Tibial nerve (tissue), 4 donors: ENCODE results near the gene TBC1D20. TPM values are rescaled to one million over a fixed set of nuclear protein-coding genes. Genes with fewer than 3 reads are reported as not detected.

ENCODE experiments used
- DNase-seq, 2 donors: peaks; one replicate each; pipeline ENCODE4 v3.0.0-alpha.2; 2019; ENCODE audit warnings: low spot score in 2 of 2
- H3K27ac ChIP-seq, 4 donors: fragments of 200-600 bp; sonication (generic) in 3 of 4; one replicate each; pipeline ENCODE4 v1.5.1; 2017 to 2019; ENCODE audit warnings: mild to moderate bottlenecking in 1 of 4
- H3K27me3 ChIP-seq, 2 donors: fragments of 200-600 bp; sonication (generic) in 1 of 2; one replicate each; pipeline versions ENCODE4 v1.5.1 to v1.6.0; 2017 to 2019
- H3K36me3 ChIP-seq, 3 donors: fragments of 200-600 bp; sonication (generic); one replicate each; pipeline ENCODE4 v1.5.1; 2018 to 2019
- H3K4me1 ChIP-seq, 4 donors: fragments of 200-600 bp; sonication (generic) in 3 of 4; one replicate each; pipeline ENCODE4 v1.5.1; 2017 to 2019
- H3K4me3 ChIP-seq, 4 donors: fragments of 200-600 bp; sonication (generic) in 3 of 4; one replicate each; pipeline ENCODE4 v1.5.1; 2017 to 2019; ENCODE audit warnings: mild to moderate bottlenecking in 1 of 4, moderate library complexity in 1 of 4
- H3K9me3 ChIP-seq, 4 donors: fragments of 200-600 bp; sonication (generic) in 3 of 4; one replicate each; pipeline ENCODE4 v1.5.1; 2017 to 2019
- EP300 ChIP-seq, 2 donors: sonication (generic); formaldehyde crosslinking; IDR thresholded peaks; one replicate each; pipeline ENCODE4 v1.6.1; 2017; ENCODE audit warnings: antibody characterized with exemption in 2 of 2, mild to moderate bottlenecking in 1 of 2
- POLR2A ChIP-seq, 2 donors: fragments of 450-650 bp; IDR thresholded peaks; one replicate each; pipeline ENCODE4 v1.6.1; 2017; ENCODE audit warnings: antibody characterized with exemption in 2 of 2, mild to moderate bottlenecking in 2 of 2, moderate library complexity in 2 of 2
- WGBS, 2 donors: methylation state at CpG; one replicate each; pipeline ENCODE4 v1.1.5; 2018; 5-methylcytosine and 5-hydroxymethylcytosine counted together
- total RNA-seq, 4 donors: library from RNA; depleted of rRNA; stranded (reverse); fragments of >200 nt; gene quantifications; one replicate each; pipeline ENCODE4 v1.1.0, GENCODE V29; 2016
- TF ChIP-seq, protein P1 (sequence below), 5 experiments: fragments of 200-600 bp in 3 of 5; fragments of 450-650 bp in 2 of 5; sonication (generic) in 3 of 5; IDR thresholded peaks; one replicate each; pipeline ENCODE4 v1.5.1; 2016 to 2019; ENCODE audit warnings: antibody characterized with exemption in 5 of 5, mild to moderate bottlenecking in 3 of 5, moderate library complexity in 2 of 5

The TBC1D20 gene
- total RNA-seq, 4 donors from 2014 or later, result 38.5 to 52.0 (median 44.3) TPM

DNA sequence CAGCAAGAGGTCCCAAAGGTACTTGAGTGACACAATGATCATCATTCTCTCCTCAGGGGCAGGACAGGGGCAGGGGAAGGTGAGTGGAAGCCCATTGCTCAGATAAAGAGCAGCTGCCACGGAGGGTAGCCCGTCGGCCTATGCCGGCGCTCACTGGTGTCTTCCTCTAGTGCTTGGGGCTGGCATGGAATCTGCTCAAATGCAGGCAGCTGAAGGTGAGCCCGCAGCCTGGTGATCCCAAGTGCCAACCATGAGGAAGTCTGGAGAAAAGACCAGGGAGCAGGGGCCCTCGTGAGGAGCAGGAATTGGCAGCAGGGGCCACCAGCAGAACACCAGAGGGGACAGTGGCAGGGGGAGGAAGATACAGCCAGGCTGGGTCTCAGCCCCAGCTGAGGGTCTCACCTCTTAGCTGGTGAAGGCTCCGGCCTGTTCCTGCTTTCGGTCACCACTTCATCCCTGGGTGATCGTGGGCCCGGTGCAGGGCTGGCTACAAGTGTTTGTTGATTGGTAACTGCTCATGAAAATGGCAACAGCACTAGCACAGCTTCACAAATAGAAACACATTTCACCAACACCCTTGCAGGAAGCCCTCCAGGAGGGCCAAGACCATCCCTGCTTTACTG lies 29.5 kb downstream of the TBC1D20 start:
- TF ChIP-seq, protein P1, sequence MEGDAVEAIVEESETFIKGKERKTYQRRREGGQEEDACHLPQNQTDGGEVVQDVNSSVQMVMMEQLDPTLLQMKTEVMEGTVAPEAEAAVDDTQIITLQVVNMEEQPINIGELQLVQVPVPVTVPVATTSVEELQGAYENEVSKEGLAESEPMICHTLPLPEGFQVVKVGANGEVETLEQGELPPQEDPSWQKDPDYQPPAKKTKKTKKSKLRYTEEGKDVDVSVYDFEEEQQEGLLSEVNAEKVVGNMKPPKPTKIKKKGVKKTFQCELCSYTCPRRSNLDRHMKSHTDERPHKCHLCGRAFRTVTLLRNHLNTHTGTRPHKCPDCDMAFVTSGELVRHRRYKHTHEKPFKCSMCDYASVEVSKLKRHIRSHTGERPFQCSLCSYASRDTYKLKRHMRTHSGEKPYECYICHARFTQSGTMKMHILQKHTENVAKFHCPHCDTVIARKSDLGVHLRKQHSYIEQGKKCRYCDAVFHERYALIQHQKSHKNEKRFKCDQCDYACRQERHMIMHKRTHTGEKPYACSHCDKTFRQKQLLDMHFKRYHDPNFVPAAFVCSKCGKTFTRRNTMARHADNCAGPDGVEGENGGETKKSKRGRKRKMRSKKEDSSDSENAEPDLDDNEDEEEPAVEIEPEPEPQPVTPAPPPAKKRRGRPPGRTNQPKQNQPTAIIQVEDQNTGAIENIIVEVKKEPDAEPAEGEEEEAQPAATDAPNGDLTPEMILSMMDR (IDR thresholded peaks at IDR 0.05), result no peak
- TF ChIP-seq POLR2A (IDR thresholded peaks at IDR 0.05), result no peak
- Histone ChIP-seq H3K4me3 (no peak overlapping the region), H3K27ac (peak overlapping the region in 1 of 4 donors; percentile 19), H3K27me3 (no peaks in the 10 kb centered on the region), H3K9me3 (no peaks in the 10 kb centered on the region), H3K36me3 (peaks cover 0 to 91% (median 25%) of the 10 kb centered on the region in 3 donors), H3K4me1 (no peaks in the 10 kb centered on the region)
- DNase-seq, result no peak
- 83 to 88% methylated on average over 10 to 11 of the region's 11 CpGs for WGBS, 2 donors

DNA sequence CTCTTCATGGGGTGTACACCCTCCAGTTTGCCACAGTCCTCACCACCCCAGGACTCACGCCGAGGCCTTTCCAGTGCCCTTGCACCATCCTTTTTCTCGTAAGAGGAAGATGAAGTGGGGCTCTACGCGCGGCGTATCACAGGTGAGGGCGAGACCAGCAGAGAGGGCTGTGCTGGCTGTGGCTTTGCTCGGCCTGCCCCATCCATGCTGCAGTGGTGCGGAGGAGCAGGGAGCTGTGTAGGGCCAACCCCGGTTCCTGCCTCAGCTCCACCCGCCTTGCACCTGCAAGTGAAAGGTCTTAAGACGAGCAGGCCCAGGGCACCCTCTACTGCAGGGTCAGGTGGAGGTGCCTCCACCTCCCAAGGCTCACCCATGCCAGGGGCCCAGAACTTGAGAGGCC lies 30.1 kb downstream of the TBC1D20 start:
- no peak for TF ChIP-seq EP300 (IDR thresholded peaks at IDR 0.05)
- TF ChIP-seq POLR2A (IDR thresholded peaks at IDR 0.05), result no peak
- TF ChIP-seq, protein P1 (IDR thresholded peaks at IDR 0.05), result no peak
- H3K4me3 ChIP-seq, result no peak overlapping the region
- 85 to 90% methylated on average over 13 of the region's 13 CpGs for WGBS, 2 donors
- no peaks in the 10 kb centered on the region for H3K4me1 ChIP-seq
- H3K27me3 ChIP-seq, result no peaks in the 10 kb centered on the region
- H3K9me3 ChIP-seq, result no peaks in the 10 kb centered on the region
- H3K27ac ChIP-seq, result no peak overlapping the region
- DNase-seq, result no peak
- peaks cover 0 to 91% (median 23%) of the 10 kb centered on the region in 3 donors for H3K36me3 ChIP-seq

DNA sequence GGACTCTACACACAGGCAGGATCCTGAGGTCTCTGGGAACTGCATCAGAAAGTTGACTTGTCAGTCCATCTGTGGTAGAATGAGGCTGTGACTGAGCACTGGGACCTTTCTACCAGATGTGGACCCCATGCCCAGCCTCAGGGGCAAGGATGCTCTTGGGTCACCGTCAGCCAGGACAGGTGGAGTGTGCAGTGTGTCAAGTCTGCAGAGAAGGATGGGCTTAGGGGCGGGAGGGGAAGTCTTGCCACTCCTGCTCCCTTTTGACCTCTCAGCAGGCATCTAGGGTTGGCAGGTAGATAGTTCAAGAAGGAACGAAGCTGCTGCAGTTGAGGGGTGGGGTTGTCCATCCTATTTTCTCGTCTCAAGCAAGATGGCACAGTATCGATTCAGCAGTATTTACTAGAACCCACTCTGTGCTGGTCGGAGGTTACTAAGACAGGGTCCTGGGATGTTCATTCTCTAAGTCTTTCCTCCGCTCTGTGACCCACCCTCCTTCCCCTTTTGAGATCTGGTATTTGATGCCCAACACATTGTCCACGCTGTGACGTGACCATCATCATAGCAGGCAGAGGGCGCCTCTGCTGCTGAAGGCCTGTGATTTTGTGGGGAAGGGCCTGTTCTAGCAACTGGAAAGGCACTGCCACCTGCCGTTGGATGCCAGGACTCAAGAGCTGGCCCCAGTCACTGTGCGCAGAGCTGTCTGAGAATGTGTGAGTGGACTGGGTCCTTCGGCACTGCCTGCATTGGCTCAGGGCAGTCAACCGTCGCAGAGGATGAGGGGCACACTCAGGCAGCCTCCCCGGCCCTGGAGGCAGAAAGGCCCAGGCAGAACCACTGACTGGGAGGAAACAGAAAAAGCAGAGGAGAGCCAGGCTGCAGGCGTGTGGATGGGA lies 31.1 kb downstream of the TBC1D20 start:
- no peak overlapping the region for H3K27ac ChIP-seq
- no peak overlapping the region for H3K4me3 ChIP-seq
- H3K36me3 ChIP-seq, result peaks cover 0 to 90% (median 23%) of the 10 kb centered on the region in 3 donors
- H3K9me3 ChIP-seq, result no peaks in the 10 kb centered on the region
- H3K4me1 ChIP-seq, result no peaks in the 10 kb centered on the region
- WGBS, 2 donors, result 57 to 62% methylated on average over 17 of the region's 17 CpGs
- DNase-seq, result peak in 1 of 2 donors; percentile 34
- no peaks in the 10 kb centered on the region for H3K27me3 ChIP-seq
- TF ChIP-seq, protein P1 (IDR thresholded peaks at IDR 0.05), result peak; percentile 31 to 66 (median 49)
- no peak for TF ChIP-seq POLR2A (IDR thresholded peaks at IDR 0.05)

DNA sequence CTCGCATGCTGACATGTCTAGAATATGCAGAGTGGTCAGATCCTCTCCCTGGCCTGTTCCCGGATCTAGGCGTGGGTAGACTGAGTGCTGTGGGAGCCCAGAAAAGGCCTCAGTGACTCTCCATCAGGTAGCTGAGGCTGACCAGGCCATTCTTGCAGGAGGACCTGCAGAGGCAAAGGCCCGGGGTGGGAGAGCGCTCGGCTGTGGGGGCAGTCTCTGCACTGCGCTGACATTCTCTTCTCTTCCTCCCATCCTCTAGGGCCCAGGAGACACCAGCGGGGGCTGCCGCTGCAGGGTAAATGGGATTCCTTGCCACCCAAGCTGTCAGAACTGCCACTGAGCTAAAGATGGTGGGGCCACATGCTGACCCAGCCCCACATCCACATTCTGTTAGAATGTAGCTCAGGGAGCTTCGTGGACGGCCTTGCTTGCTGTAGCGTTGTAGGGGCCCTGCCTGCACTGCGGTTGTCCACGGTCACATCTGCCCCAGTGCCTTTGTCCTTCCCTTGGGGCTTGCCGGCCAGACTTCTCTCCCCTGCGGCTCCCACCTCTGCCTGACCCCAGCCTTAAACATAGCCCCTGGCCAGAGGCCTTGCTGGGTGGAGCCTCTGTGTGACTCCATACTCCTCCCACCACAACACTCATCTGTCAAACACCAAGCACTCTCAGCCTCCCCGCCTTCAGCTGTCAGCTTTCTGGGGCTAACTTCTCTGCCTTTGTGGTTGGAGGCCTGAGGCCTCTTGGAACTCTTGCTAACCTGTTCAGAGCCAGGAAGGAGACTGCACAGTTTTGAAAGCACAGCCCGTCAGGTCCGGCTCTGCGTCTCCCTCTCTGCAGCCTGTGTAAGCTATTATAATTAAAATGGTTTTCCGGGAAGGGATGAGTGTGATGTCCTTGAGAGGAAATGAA lies 32.0 kb downstream of the TBC1D20 start:
- Histone ChIP-seq H3K4me1 (no peaks in the 10 kb centered on the region), H3K27ac (no peak overlapping the region), H3K27me3 (no peaks in the 10 kb centered on the region), H3K9me3 (no peaks in the 10 kb centered on the region), H3K36me3 (peaks cover 0 to 88% (median 15%) of the 10 kb centered on the region in 3 donors), H3K4me3 (no peak overlapping the region)
- no peak for DNase-seq
- no peak for TF ChIP-seq EP300 (IDR thresholded peaks at IDR 0.05)
- TF ChIP-seq POLR2A (IDR thresholded peaks at IDR 0.05), result no peak
- TF ChIP-seq, protein P1 (IDR thresholded peaks at IDR 0.05), result no peak
- WGBS, 2 donors, result 84 to 87% methylated on average over 20 of the region's 21 CpGs
